GM23338 (cell line): ENCODE measurements around the gene BOK. TPM values are rescaled to one million over a fixed set of nuclear protein-coding genes. Genes with fewer than 3 reads are reported as not detected.

Experiments used
- ATAC-seq: fragments of 200-7000 bp; cut with Tn5 transposase; 3 replicates; pipeline ENCODE4 v1.9.1; 2020
- DNase-seq: peaks from one replicate; pipeline ENCODE4 v3.0.0-alpha.2; 2015; ENCODE audit warnings: low spot score
- H2AFZ ChIP-seq: fragments of 200-600 bp; sonication (generic); 2 replicates; pipeline ENCODE4 v1.8.0; 2016; ENCODE audit warnings: antibody characterized with exemption, mild to moderate bottlenecking, moderate library complexity
- H3F3A ChIP-seq: fragments of 200-600 bp; sonication (generic); replicated peaks from 2 replicates; pipeline ENCODE4 v1.8.0; 2017; ENCODE audit warnings: antibody characterized with exemption, mixed run types, low read depth
- H3K27ac ChIP-seq: fragments of 200-600 bp; sonication (generic); 2 replicates; pipeline ENCODE4 v1.6.1; 2016; ENCODE audit warnings: low read depth
- H3K27me3 ChIP-seq: fragments of 200-600 bp; sonication (generic); 2 replicates; pipeline ENCODE4 v1.8.0; 2016; ENCODE audit warnings: mild to moderate bottlenecking, mixed run types, moderate library complexity; ENCODE audit not compliant: insufficient read depth
- H3K36me3 ChIP-seq: fragments of 200-600 bp; sonication (generic); 2 replicates; pipeline ENCODE4 v1.8.0; 2016; ENCODE audit warnings: mild to moderate bottlenecking; ENCODE audit not compliant: insufficient read depth
- H3K4me1 ChIP-seq: fragments of 200-600 bp; sonication (generic); 2 replicates; pipeline ENCODE4 v1.8.0; 2016; ENCODE audit warnings: mild to moderate bottlenecking, moderate library complexity; ENCODE audit not compliant: insufficient read depth
- H3K4me2 ChIP-seq: fragments of 200-600 bp; sonication (generic); 2 replicates; pipeline ENCODE4 v1.7.1; 2017; ENCODE audit warnings: mixed run types
- H3K4me3 ChIP-seq: fragments of 200-600 bp; sonication (generic); 2 replicates; pipeline ENCODE4 v1.6.1; 2016; ENCODE audit warnings: mixed run types
- H3K79me2 ChIP-seq: fragments of 200-600 bp; sonication (generic); replicated peaks from 2 replicates; pipeline ENCODE4 v1.8.0; 2017; ENCODE audit warnings: mild to moderate bottlenecking; ENCODE audit not compliant: insufficient read depth
- H3K9me2 ChIP-seq: fragments of 200-600 bp; sonication (generic); 2 replicates; pipeline ENCODE4 v1.8.0; 2017; ENCODE audit not compliant: insufficient read depth
- H4K20me1 ChIP-seq: fragments of 200-600 bp; sonication (generic); replicated peaks from 2 replicates; pipeline ENCODE4 v1.8.0; 2017; ENCODE audit warnings: mild to moderate bottlenecking; ENCODE audit not compliant: insufficient read depth
- H3K27ac Mint-ChIP-seq: 2 replicates; pipeline ENCODE4 v1.8.0; 2020; ENCODE audit warnings: inconsistent platforms, mild to moderate bottlenecking, moderate library complexity, mixed read lengths
- H3K27me3 Mint-ChIP-seq: 3 replicates; pipeline ENCODE4 v1.8.0; 2022; ENCODE audit warnings: low read depth, mild to moderate bottlenecking, moderate library complexity, mixed read lengths, inconsistent platforms; ENCODE audit not compliant: insufficient read depth, poor library complexity
- H3K36me3 Mint-ChIP-seq: 3 replicates; pipeline ENCODE4 v1.8.0; 2021; ENCODE audit warnings: low read depth, mild to moderate bottlenecking, inconsistent platforms, moderate library complexity, mixed read lengths
- H3K4me1 Mint-ChIP-seq: 3 replicates; pipeline ENCODE4 v1.8.0; 2020; ENCODE audit warnings: mild to moderate bottlenecking, inconsistent platforms, mixed read lengths
- H3K4me3 Mint-ChIP-seq: 3 replicates; pipeline ENCODE4 v1.8.0; 2021; ENCODE audit warnings: moderate library complexity, mild to moderate bottlenecking, inconsistent platforms, mixed read lengths
- H3K9me3 Mint-ChIP-seq: 3 replicates; pipeline ENCODE4 v1.8.0; 2020; ENCODE audit warnings: moderate library complexity, mild to moderate bottlenecking, inconsistent platforms, mixed read lengths
- ETS1 ChIP-seq: IDR thresholded peaks from 2 replicates; pipeline ENCODE4 v1.6.1; 2016; ENCODE audit warnings: antibody characterized with exemption
- NANOG ChIP-seq: IDR thresholded peaks from 2 replicates; pipeline ENCODE4 v1.6.1; 2016; ENCODE audit warnings: antibody characterized with exemption, borderline replicate concordance
- REST ChIP-seq: IDR thresholded peaks from one replicate; pipeline ENCODE4 v1.6.1; 2018; ENCODE audit warnings: antibody characterized with exemption; ENCODE audit not compliant: unreplicated experiment
- STAT1 ChIP-seq: IDR thresholded peaks from one replicate; pipeline ENCODE4 v1.6.1; 2016; ENCODE audit warnings: antibody characterized with exemption; ENCODE audit not compliant: unreplicated experiment
- ZNF462 ChIP-seq: fragments of 250-450 bp; sonication (Bioruptor Pico); IDR thresholded peaks from 2 replicates; pipeline ENCODE4 v1.5.0; 2020; ENCODE audit warnings: mild to moderate bottlenecking, moderate library complexity
- polyA plus RNA-seq: library from polyadenylated mRNA; unstranded; fragments of >200 nt; fragmentation: Nextera tagmentation; extraction: Ambion mirVana; gene quantifications from 2 replicates; pipeline ENCODE4 v1.2.1, GENCODE V29; 2016
- total RNA-seq: library from RNA; depleted of rRNA; stranded (reverse); fragments of >200 nt; shearing (Covaris generic); gene quantifications from 2 replicates; pipeline ENCODE4 v1.2.3, GENCODE V29; 2014
- TF ChIP-seq, protein P1 (sequence below), 2 experiments: fragments of 200-600 bp in 1 of 2; sonication (generic) in 1 of 2; conservative IDR thresholded peaks; 2 replicates each; pipeline versions ENCODE4 v1.5.1 to v1.6.1; 2016 to 2017; ENCODE audit warnings: antibody characterized with exemption in 2 of 2, low read depth in 2 of 2, mild to moderate bottlenecking in 2 of 2, moderate library complexity in 1 of 2

The BOK gene
- total and polyA plus RNA-seq, 2 experiments from 2014 or later: 13.5 to 36.7 TPM

GRCh38 chr2:241517297-241517696 is 41.2 kb upstream of the BOK start (continued):
- TF ChIP-seq REST (no peak), NANOG (no peak), ETS1 (no peak), STAT1 (no peak)

- Histone ChIP-seq H3K79me2 (no peaks in the 10 kb centered on the region), H3K27me3 (no peaks in the 10 kb centered on the region), H3K4me3 (no peak overlapping the region), H2AFZ (no peak overlapping the region), H4K20me1 (no peaks in the 10 kb centered on the region; the same call in 1 of the 2 replicates), H3K27ac (no peak overlapping the region), H3K36me3 (no peaks in the 10 kb centered on the region), H3K4me1 (no peaks in the 10 kb centered on the region; the same call in 1 of the 2 replicates), H3F3A (peaks cover 8% of the 10 kb centered on the region), H3K4me2 (no peak overlapping the region), H3K9me2 (0 out of 2 replicates have a peak, but pooled peaks cover 5% of the 10 kb centered on the region)
- no peak overlapping the region for H3K27ac Mint-ChIP-seq
- ATAC-seq (peak; percentile 38), DNase-seq (no peak)
- H3K9me3 Mint-ChIP-seq: peaks cover 3% of the 10 kb centered on the region
- no peaks in the 10 kb centered on the region for H3K4me1 Mint-ChIP-seq
- H3K4me3 Mint-ChIP-seq: no peak overlapping the region
- TF ChIP-seq, protein P1, sequence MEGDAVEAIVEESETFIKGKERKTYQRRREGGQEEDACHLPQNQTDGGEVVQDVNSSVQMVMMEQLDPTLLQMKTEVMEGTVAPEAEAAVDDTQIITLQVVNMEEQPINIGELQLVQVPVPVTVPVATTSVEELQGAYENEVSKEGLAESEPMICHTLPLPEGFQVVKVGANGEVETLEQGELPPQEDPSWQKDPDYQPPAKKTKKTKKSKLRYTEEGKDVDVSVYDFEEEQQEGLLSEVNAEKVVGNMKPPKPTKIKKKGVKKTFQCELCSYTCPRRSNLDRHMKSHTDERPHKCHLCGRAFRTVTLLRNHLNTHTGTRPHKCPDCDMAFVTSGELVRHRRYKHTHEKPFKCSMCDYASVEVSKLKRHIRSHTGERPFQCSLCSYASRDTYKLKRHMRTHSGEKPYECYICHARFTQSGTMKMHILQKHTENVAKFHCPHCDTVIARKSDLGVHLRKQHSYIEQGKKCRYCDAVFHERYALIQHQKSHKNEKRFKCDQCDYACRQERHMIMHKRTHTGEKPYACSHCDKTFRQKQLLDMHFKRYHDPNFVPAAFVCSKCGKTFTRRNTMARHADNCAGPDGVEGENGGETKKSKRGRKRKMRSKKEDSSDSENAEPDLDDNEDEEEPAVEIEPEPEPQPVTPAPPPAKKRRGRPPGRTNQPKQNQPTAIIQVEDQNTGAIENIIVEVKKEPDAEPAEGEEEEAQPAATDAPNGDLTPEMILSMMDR (conservative IDR thresholded peaks at IDR 0.05; ENCODE audit: low read depth in 2 of 2): 0 out of 4 replicates have a peak, but pooled peaks of 1 of the 2 experiments have one; percentile 8
- TF ChIP-seq STAT1: no peak
- H3K27me3 Mint-ChIP-seq: peaks cover 10% of the 10 kb centered on the region
- H3K36me3 Mint-ChIP-seq: peaks cover 6% of the 10 kb centered on the region
These were observed 38.9 kb upstream of the BOK start for GRCh38 chr2:241519669-241520068.

- Histone ChIP-seq H2AFZ (peak overlapping the region; percentile 59), H3K4me3 (no peak overlapping the region), H3K36me3 (no peaks in the 10 kb centered on the region), H3K4me2 (no peak overlapping the region), H3K27ac (no peak overlapping the region), H3K4me1 (no peaks in the 10 kb centered on the region; the same call in 1 of the 2 replicates), H3K79me2 (no peaks in the 10 kb centered on the region), H3K9me2 (0 out of 2 replicates have a peak, but pooled peaks cover 2% of the 10 kb centered on the region), H3K27me3 (no peaks in the 10 kb centered on the region), H3F3A (peaks cover under 1% of the 10 kb centered on the region; the same call in 1 of the 2 replicates), H4K20me1 (no peaks in the 10 kb centered on the region)
- Mint-ChIP-seq H3K36me3 (peaks cover 2% of the 10 kb centered on the region; the same call in 2 of the 3 replicates), H3K4me1 (no peaks in the 10 kb centered on the region), H3K27ac (no peak overlapping the region), H3K9me3 (peaks cover 14% of the 10 kb centered on the region), H3K4me3 (no peak overlapping the region), H3K27me3 (peaks cover 1% of the 10 kb centered on the region)
- ATAC-seq (no peak; the same call in 1 of the 3 replicates), DNase-seq (no peak)
- no peak for TF ChIP-seq ZNF462 (CRISPR knock-in tag)
- no peak for TF ChIP-seq STAT1
These were observed 36.1 kb upstream of the BOK start for GRCh38 chr2:241522477-241522876.
